HG02943 (cell line): ENCODE measurements around the gene SGMS1.
A peak's percentile ranks its signal among the peaks of the same experiment; 100 is the strongest.
"Not testable (repeated sequence)": the region's sequence is repeated elsewhere in the genome, so short reads cannot be mapped to it uniquely, and the experiment has no call there.

Experiments
- ATAC-seq: cut with Tn5 transposase; IDR thresholded peaks from one replicate; pipeline ENCODE4 v1.9.1; 2021; ENCODE audit warnings: mild to moderate bottlenecking, low read depth, moderate library complexity; ENCODE audit not compliant: unreplicated experiment

Gene SGMS1

GRCh38 chr10:50513956-50514355 is 109.8 kb downstream of the SGMS1 start:
- ATAC-seq, result no peak

GRCh38 chr10:50512743-50513416 is 110.9 kb downstream of the SGMS1 start:
- no peak for ATAC-seq

GRCh38 chr10:50512214-50512595 is 111.6 kb downstream of the SGMS1 start:
- ATAC-seq, result no peak

- ATAC-seq, result peak; percentile 36
Observed at GRCh38 chr10:50511492-50512213, 112.1 kb downstream of the SGMS1 start.

- ATAC-seq, result no peak
Observed at GRCh38 chr10:50510517-50511473, 113.0 kb downstream of the SGMS1 start.

- ATAC-seq, result peak; percentile 65
Observed at GRCh38 chr10:50508315-50509051, 115.3 kb downstream of the SGMS1 start.

- ATAC-seq, result no peak
Observed at GRCh38 chr10:50506861-50507573, 116.7 kb downstream of the SGMS1 start.

GRCh38 chr10:50504389-50504788 is 119.4 kb downstream of the SGMS1 start:
- ATAC-seq, result no peak

GRCh38 chr10:50503661-50504320 is 120.0 kb downstream of the SGMS1 start:
- ATAC-seq, result no peak

- ATAC-seq, result not testable (repeated sequence)
Observed at GRCh38 chr10:50503156-50503555, 120.6 kb downstream of the SGMS1 start.

- ATAC-seq, result peak; percentile 50
Observed at GRCh38 chr10:50501924-50502452, 121.8 kb downstream of the SGMS1 start.

GRCh38 chr10:50501478-50501877 is 122.3 kb downstream of the SGMS1 start:
- no peak for ATAC-seq

- ATAC-seq, result no peak
Observed at GRCh38 chr10:50498465-50498864, 125.3 kb downstream of the SGMS1 start.

- peak; percentile 61 for ATAC-seq
Observed at GRCh38 chr10:50497758-50498157, 126.0 kb downstream of the SGMS1 start.

- no peak for ATAC-seq
Observed at GRCh38 chr10:50496228-50496627, 127.5 kb downstream of the SGMS1 start.

- no peak for ATAC-seq
Observed at GRCh38 chr10:50490241-50490640, 133.5 kb downstream of the SGMS1 start.

- ATAC-seq, result not testable (repeated sequence)
Observed at GRCh38 chr10:50484550-50484949, 139.2 kb downstream of the SGMS1 start.

- ATAC-seq, result no peak
Observed at GRCh38 chr10:50480054-50481007, 143.4 kb downstream of the SGMS1 start.
